ENCODE data around the gene DNAH10.

DNAH10 gene

GRCh38 chr12:123898673-123899072 lies 136.6 kb downstream of the DNAH10 start:
- TF ChIP-seq, protein P1, sequence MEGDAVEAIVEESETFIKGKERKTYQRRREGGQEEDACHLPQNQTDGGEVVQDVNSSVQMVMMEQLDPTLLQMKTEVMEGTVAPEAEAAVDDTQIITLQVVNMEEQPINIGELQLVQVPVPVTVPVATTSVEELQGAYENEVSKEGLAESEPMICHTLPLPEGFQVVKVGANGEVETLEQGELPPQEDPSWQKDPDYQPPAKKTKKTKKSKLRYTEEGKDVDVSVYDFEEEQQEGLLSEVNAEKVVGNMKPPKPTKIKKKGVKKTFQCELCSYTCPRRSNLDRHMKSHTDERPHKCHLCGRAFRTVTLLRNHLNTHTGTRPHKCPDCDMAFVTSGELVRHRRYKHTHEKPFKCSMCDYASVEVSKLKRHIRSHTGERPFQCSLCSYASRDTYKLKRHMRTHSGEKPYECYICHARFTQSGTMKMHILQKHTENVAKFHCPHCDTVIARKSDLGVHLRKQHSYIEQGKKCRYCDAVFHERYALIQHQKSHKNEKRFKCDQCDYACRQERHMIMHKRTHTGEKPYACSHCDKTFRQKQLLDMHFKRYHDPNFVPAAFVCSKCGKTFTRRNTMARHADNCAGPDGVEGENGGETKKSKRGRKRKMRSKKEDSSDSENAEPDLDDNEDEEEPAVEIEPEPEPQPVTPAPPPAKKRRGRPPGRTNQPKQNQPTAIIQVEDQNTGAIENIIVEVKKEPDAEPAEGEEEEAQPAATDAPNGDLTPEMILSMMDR (conservative IDR thresholded peaks at IDR 0.05; ENCODE audit: low read length), result no peak
- no peak for TF ChIP-seq EZH2phosphoT487 (IDR thresholded peaks at IDR 0.05; ENCODE audit: borderline replicate concordance)

GRCh38 chr12:123899368-123899767 lies 137.3 kb downstream of the DNAH10 start:
- Histone ChIP-seq H3F3A (ENCODE audit: low read depth) (no peaks in the 10 kb centered on the region), H3K9ac (ENCODE audit: low read depth, low read length, poor library complexity, severe bottlenecking) (no peak overlapping the region), H3K79me2 (ENCODE audit: insufficient read depth, low read length) (no peaks in the 10 kb centered on the region), H2AFZ (ENCODE audit: low read length) (no peak overlapping the region), H3K4me2 (ENCODE audit: low read depth, low read length, poor library complexity, severe bottlenecking) (no peak overlapping the region), H3K27me3 (ENCODE audit: insufficient read depth, low read length, poor library complexity, severe bottlenecking) (no peaks in the 10 kb centered on the region), H4K20me1 (ENCODE audit: insufficient read depth, low read length, poor library complexity, severe bottlenecking) (no peaks in the 10 kb centered on the region), H3K9me3 (ENCODE audit: insufficient read depth, low read depth, low read length) (no peaks in the 10 kb centered on the region), H3K36me3 (ENCODE audit: insufficient read depth, low read length) (no peaks in the 10 kb centered on the region), H3K4me3 (ENCODE audit: low read length, poor library complexity, severe bottlenecking) (no peak overlapping the region), H3K4me1 (ENCODE audit: insufficient read depth, low read length, poor library complexity, severe bottlenecking) (no peaks in the 10 kb centered on the region), H3K9me2 (replicated peaks; ENCODE audit: low read depth, low read length) (no peaks in the 10 kb centered on the region)
- TF ChIP-seq EZH2phosphoT487 (IDR thresholded peaks at IDR 0.05; ENCODE audit: borderline replicate concordance), result no peak
- TF ChIP-seq, protein P1 (conservative IDR thresholded peaks at IDR 0.05; ENCODE audit: low read length), result no peak

More at GRCh38 chr12:123898673-123899072, 136.6 kb downstream of the DNAH10 start:
- Histone ChIP-seq H3K27me3 (ENCODE audit: insufficient read depth, low read length, poor library complexity, severe bottlenecking) (no peaks in the 10 kb centered on the region), H3F3A (ENCODE audit: low read depth) (no peaks in the 10 kb centered on the region), H4K20me1 (ENCODE audit: insufficient read depth, low read length, poor library complexity, severe bottlenecking) (no peaks in the 10 kb centered on the region), H3K79me2 (ENCODE audit: insufficient read depth, low read length) (no peaks in the 10 kb centered on the region), H3K9ac (ENCODE audit: low read depth, low read length, poor library complexity, severe bottlenecking) (no peak overlapping the region), H3K36me3 (ENCODE audit: insufficient read depth, low read length) (no peaks in the 10 kb centered on the region), H2AFZ (ENCODE audit: low read length) (no peak overlapping the region), H3K4me3 (ENCODE audit: low read length, poor library complexity, severe bottlenecking) (no peak overlapping the region), H3K9me2 (replicated peaks; ENCODE audit: low read depth, low read length) (no peaks in the 10 kb centered on the region), H3K4me2 (ENCODE audit: low read depth, low read length, poor library complexity, severe bottlenecking) (no peak overlapping the region), H3K9me3 (ENCODE audit: insufficient read depth, low read depth, low read length) (no peaks in the 10 kb centered on the region), H3K4me1 (ENCODE audit: insufficient read depth, low read length, poor library complexity, severe bottlenecking) (no peaks in the 10 kb centered on the region)

- no peaks in the 10 kb centered on the region for H3K79me2 ChIP-seq (ENCODE audit: insufficient read depth, low read length)
- no peak overlapping the region for H3K9ac ChIP-seq (ENCODE audit: low read depth, low read length, poor library complexity, severe bottlenecking)
- H3K4me1 ChIP-seq (ENCODE audit: insufficient read depth, low read length, poor library complexity, severe bottlenecking), result no peaks in the 10 kb centered on the region
- no peak for TF ChIP-seq EZH2phosphoT487 (IDR thresholded peaks at IDR 0.05; ENCODE audit: borderline replicate concordance)
- TF ChIP-seq, protein P1 (conservative IDR thresholded peaks at IDR 0.05; ENCODE audit: low read length), result no peak
- H3K27me3 ChIP-seq (ENCODE audit: insufficient read depth, low read length, poor library complexity, severe bottlenecking), result no peaks in the 10 kb centered on the region
- H3F3A ChIP-seq (ENCODE audit: low read depth), result no peaks in the 10 kb centered on the region
- H3K4me3 ChIP-seq (ENCODE audit: low read length, poor library complexity, severe bottlenecking), result no peak overlapping the region
- H3K4me2 ChIP-seq (ENCODE audit: low read depth, low read length, poor library complexity, severe bottlenecking), result no peak overlapping the region
- no peaks in the 10 kb centered on the region for H3K9me3 ChIP-seq (ENCODE audit: insufficient read depth, low read depth, low read length)
- H4K20me1 ChIP-seq (ENCODE audit: insufficient read depth, low read length, poor library complexity, severe bottlenecking), result no peaks in the 10 kb centered on the region
- H2AFZ ChIP-seq (ENCODE audit: low read length), result no peak overlapping the region
- no peaks in the 10 kb centered on the region for H3K9me2 ChIP-seq (replicated peaks; ENCODE audit: low read depth, low read length)
- no peaks in the 10 kb centered on the region for H3K36me3 ChIP-seq (ENCODE audit: insufficient read depth, low read length)
These were observed 138.8 kb downstream of the DNAH10 start for GRCh38 chr12:123900871-123901376.

All from Loucy (cell line).